ENCODE data around the gene HPCAL1. TPM values are rescaled to one million over a fixed set of nuclear protein-coding genes. Genes with fewer than 3 reads are reported as not detected.

The HPCAL1 gene
- total and polyA plus RNA-seq, 2 donors (not counting 1 experiment from before 2014, with no cell fraction given), result 60.3 to 65.1 TPM

GRCh38 chr2:10347562-10347948 lies 44.9 kb downstream of the HPCAL1 start:
- Histone ChIP-seq H3K27me3 (replicated peaks in 1 of 4; ENCODE audit: control extremely low read depth in 1 of 4, control insufficient read depth in 3 of 4, insufficient read depth in 4 of 4, low read length in 3 of 4) (no peaks in the 10 kb centered on the region), H3K4me2 (replicated peaks; ENCODE audit: low read depth, low read length, poor library complexity, severe bottlenecking) (no peak overlapping the region), H3K36me3 (replicated peaks in 1 of 2; ENCODE audit: control extremely low read depth in 1 of 2, control insufficient read depth in 1 of 2, extremely low read depth in 1 of 2, insufficient read depth in 2 of 2, low read length in 1 of 2) (no peaks in the 10 kb centered on the region), H3K4me3 (ENCODE audit: control extremely low read depth in 1 of 5, extremely low read depth in 1 of 5, insufficient read depth in 1 of 5, low read depth in 2 of 5, low read length in 4 of 5) (no peak overlapping the region), H4K20me1 (ENCODE audit: control insufficient read depth, insufficient read depth, low read length, poor library complexity, severe bottlenecking) (peaks cover 46% of the 10 kb centered on the region), H3K79me2 (ENCODE audit: control insufficient read depth, insufficient read depth, low read length) (peaks cover 89% of the 10 kb centered on the region), H3K9ac (ENCODE audit: low read length) (no peak overlapping the region), H3K4me1 (ENCODE audit: control insufficient read depth in 2 of 2, insufficient read depth in 2 of 2, low read length in 2 of 2) (peaks cover 32 to 59% of the 10 kb centered on the region in 2 donors), H3K27ac (ENCODE audit: low read length in 2 of 2) (no peak overlapping the region), H3K9me3 (ENCODE audit: control extremely low read depth in 1 of 3, control insufficient read depth in 2 of 3, insufficient read depth in 1 of 3, low read length in 2 of 3) (no peaks in the 10 kb centered on the region), H2AFZ (ENCODE audit: insufficient read depth, low read depth, low read length, poor library complexity, severe bottlenecking) (no peak overlapping the region)
- 98% methylated on average over 4 of the region's 7 CpGs for WGBS (ENCODE audit: insufficient coverage)
- no peak overlapping the region for H3K27ac Mint-ChIP-seq
- H3K4me1 Mint-ChIP-seq, result peaks cover 68% of the 10 kb centered on the region
- no peaks in the 10 kb centered on the region for H3K9me3 Mint-ChIP-seq (ENCODE audit: insufficient read depth)
- no peak overlapping the region for H3K4me3 Mint-ChIP-seq
- ChIA-PET CTCF (interaction anchor here (1.9 kb wide), 1 partner anchor 61 kb away, joined by 6 read pairs; no protein-coding TSS in a partner anchor), POLR2A (no interaction called here)
- intact Hi-C loops (cut with micrococcal nuclease), result no loop called here
- DNase-seq (no peak), ATAC-seq (ENCODE audit: low read depth) (no peak)
- TF ChIP-seq CTCF (IDR thresholded peaks at IDR 0.05), result no peak
- no peak for TF ChIP-seq EZH2 (IDR thresholded peaks at IDR 0.05; ENCODE audit: borderline replicate concordance, insufficient read depth, low read depth, low read length, poor library complexity, severe bottlenecking)
- H3K27me3 Mint-ChIP-seq, result no peaks in the 10 kb centered on the region

GRCh38 chr2:10348891-10349290 lies 46.2 kb downstream of the HPCAL1 start:
- peaks cover 44% of the 10 kb centered on the region for H4K20me1 ChIP-seq (ENCODE audit: control insufficient read depth, insufficient read depth, low read length, poor library complexity, severe bottlenecking)
- H3K4me2 ChIP-seq (replicated peaks; ENCODE audit: low read depth, low read length, poor library complexity, severe bottlenecking), result no peak overlapping the region

More at GRCh38 chr2:10348891-10349290, 46.2 kb downstream of the HPCAL1 start:
- H3K27ac Mint-ChIP-seq, result no peak overlapping the region
- Histone ChIP-seq H3K9ac (ENCODE audit: low read length) (no peak overlapping the region), H3K79me2 (ENCODE audit: control insufficient read depth, insufficient read depth, low read length) (peaks cover 83% of the 10 kb centered on the region), H3K4me1 (ENCODE audit: control insufficient read depth in 2 of 2, insufficient read depth in 2 of 2, low read length in 2 of 2) (peaks cover 25 to 50% of the 10 kb centered on the region in 2 donors), H3K36me3 (replicated peaks in 1 of 2; ENCODE audit: control extremely low read depth in 1 of 2, control insufficient read depth in 1 of 2, extremely low read depth in 1 of 2, insufficient read depth in 2 of 2, low read length in 1 of 2) (peaks cover 0 to 4% of the 10 kb centered on the region in 2 experiments), H2AFZ (ENCODE audit: insufficient read depth, low read depth, low read length, poor library complexity, severe bottlenecking) (no peak overlapping the region), H3K27me3 (replicated peaks in 1 of 4; ENCODE audit: control extremely low read depth in 1 of 4, control insufficient read depth in 3 of 4, insufficient read depth in 4 of 4, low read length in 3 of 4) (no peaks in the 10 kb centered on the region), H3K27ac (ENCODE audit: low read length in 2 of 2) (no peak overlapping the region), H3K4me3 (ENCODE audit: control extremely low read depth in 1 of 5, extremely low read depth in 1 of 5, insufficient read depth in 1 of 5, low read depth in 2 of 5, low read length in 4 of 5) (no peak overlapping the region), H3K9me3 (ENCODE audit: control extremely low read depth in 1 of 3, control insufficient read depth in 2 of 3, insufficient read depth in 1 of 3, low read length in 2 of 3) (no peaks in the 10 kb centered on the region)
- intact Hi-C loops (cut with micrococcal nuclease), result no loop called here
- POLR2A ChIA-PET, result interaction anchor here (0.6 kb wide), 1 partner anchor 10 kb away, joined by 6 read pairs; no protein-coding TSS in a partner anchor
- ATAC-seq (ENCODE audit: low read depth) (no peak), DNase-seq (no peak)
- no peaks in the 10 kb centered on the region for H3K9me3 Mint-ChIP-seq (ENCODE audit: insufficient read depth)
- 80% methylated on average over 2 of the region's 7 CpGs for WGBS (ENCODE audit: insufficient coverage)
- TF ChIP-seq CTCF (IDR thresholded peaks at IDR 0.05), result no peak
- no peak for TF ChIP-seq EZH2 (IDR thresholded peaks at IDR 0.05; ENCODE audit: borderline replicate concordance, insufficient read depth, low read depth, low read length, poor library complexity, severe bottlenecking)
- H3K4me1 Mint-ChIP-seq, result peaks cover 57% of the 10 kb centered on the region
- no peak overlapping the region for H3K4me3 Mint-ChIP-seq
- CTCF ChIA-PET, result interaction anchor here (1.9 kb wide), 1 partner anchor 60 kb away, joined by 6 read pairs; no protein-coding TSS in a partner anchor
- H3K27me3 Mint-ChIP-seq, result no peaks in the 10 kb centered on the region
